Astrocyte of the cerebellum (primary cell): ENCODE results near the gene SLC17A9.

Experiments used
- DNase-seq: peaks from one replicate; pipeline ENCODE4 v3.0.0-alpha.2; 2011; ENCODE audit warnings: low read depth
- H3K4me3 ChIP-seq: 2 replicates; pipeline ENCODE4 v1.5.1; 2011; ENCODE audit warnings: mild to moderate bottlenecking, low read depth, low read length, moderate library complexity
- CTCF ChIP-seq: IDR thresholded peaks from 2 replicates; pipeline ENCODE4 v1.5.1; 2012; ENCODE audit warnings: low read length, low read depth, moderate library complexity, mild to moderate bottlenecking; ENCODE audit errors: missing control alignments
- in situ Hi-C: cut with HindIII; loops from 2 replicates; pipeline ENCODE4 v1.10.0; 2017; ENCODE audit warnings: low sequenced_read_pairs

Gene SLC17A9

DNA sequence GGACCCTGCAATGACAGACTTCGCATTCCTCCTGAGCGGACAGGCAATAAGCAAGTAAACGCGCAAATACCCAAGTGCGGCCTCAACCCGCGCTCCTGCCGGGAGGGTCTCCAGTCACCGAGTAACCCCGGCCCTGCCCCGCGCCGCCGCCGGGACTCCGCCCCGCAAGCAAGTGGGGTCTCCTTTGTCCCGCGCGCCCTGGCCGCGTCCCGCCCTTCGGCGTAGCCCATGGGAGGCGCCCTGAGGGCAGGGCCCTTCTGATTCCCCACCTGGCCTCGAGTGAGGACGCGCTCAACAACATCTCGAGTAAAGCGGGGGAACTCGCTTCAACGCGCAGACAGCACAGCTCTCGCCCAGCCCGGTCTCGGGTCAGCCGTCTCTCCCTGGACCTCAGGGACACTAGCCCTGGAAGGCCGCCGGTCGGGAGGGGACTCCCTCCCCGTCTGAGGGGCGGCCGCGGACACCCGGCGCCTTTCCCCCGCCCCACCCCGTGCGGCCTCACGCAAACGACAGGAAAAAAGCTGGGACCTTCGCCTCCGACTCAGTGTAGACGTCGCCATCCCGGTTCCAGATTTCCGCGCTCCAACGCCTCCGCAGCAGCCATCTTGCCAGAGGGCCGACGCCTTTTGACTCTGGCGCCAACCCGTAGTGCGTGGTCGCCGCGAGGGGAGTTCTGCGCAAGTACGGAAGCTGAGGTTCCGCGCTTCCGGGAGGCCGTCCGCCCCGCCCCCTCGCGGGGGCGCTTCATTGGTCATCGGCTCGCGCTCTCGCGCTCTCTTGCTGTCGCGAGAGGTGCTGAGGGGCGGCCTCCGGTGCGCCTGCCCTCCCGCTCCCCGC, 15.0 kb upstream of the SLC17A9 start:
- no peak for TF ChIP-seq CTCF
- in situ Hi-C loops, result no loop called here
- DNase-seq, result peak; percentile 87
- H3K4me3 ChIP-seq, result peak overlapping the region; percentile 95

DNA sequence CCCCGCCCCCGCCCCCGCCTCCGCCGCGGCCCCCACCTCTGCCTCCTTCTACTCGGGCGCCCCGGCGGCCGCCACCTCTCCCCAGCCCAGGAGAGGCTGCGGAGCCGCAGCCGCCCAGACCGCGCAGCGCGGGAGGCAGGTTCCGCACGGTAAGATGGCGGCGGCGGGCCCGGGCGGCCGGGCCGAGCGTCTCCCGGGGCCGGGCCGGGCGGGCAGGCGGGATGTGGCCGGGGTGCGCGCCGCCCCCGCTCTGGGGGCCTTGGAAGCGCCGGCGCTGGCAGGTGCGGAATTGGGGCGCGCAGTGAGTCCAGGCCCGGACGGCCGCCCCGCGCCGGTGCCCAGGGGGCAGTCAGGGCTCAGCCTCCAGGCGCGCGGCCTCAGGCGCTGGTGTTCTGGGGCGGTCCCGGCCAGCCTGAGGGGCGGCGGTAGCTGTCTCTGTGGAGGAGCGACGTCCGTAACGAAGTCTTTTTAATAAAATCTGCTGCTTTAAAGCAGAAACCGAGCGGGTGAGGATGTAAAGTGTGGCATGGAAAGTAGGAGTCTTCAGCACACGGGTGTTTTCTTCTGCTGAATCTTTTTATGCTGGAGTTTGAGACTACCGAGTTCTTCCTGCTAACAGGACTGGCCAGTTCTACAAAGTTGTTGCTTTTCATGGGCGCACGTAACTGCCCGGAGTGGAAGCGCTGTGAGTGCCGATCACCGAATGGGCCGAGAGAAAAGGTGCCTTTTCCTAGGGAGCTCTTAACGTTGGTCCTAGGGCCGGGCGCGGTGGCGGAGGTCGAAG, 14.2 kb upstream of the SLC17A9 start, which contains the start of gene GID8:
GID8 (plus strand) TSS at position 43 of the 784 bp plus-strand sequence. CDS start 3,356 bp downstream, outside the sequence.
- in situ Hi-C loops, result no loop called here
- H3K4me3 ChIP-seq, result peak within 1 kb of the TSS; percentile 95
- TF ChIP-seq CTCF, result no peak
- no peak for DNase-seq

DNA sequence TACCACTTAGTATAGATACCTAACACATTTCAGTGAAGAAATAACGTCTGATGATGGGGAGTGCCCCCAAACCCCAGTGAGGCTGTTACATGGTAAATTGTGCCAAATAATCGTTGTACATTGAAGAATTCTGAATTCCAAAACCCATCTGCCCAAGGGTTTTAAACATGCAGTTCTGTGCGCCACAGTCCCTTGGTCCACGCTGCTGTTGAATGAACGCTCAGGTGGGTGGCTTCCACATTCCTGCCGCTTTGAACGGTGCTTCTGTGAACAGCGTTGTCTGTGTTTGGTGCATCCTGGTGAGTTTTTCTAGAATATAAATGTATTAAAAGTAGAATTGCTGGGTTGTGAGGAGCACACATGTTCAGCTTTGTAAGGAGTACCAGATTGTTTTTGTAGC, 11.6 kb upstream of the SLC17A9 start:
- no peak for DNase-seq
- H3K4me3 ChIP-seq, result no peak overlapping the region
- in situ Hi-C loops, result no loop called here
- no peak for TF ChIP-seq CTCF

- no peak for DNase-seq
- TF ChIP-seq CTCF, result no peak
- in situ Hi-C loops, result no loop called here
- H3K4me3 ChIP-seq, result no peak overlapping the region
Observed at GRCh38 chr20:62941792-62942191, 10.7 kb upstream of the SLC17A9 start.

DNA sequence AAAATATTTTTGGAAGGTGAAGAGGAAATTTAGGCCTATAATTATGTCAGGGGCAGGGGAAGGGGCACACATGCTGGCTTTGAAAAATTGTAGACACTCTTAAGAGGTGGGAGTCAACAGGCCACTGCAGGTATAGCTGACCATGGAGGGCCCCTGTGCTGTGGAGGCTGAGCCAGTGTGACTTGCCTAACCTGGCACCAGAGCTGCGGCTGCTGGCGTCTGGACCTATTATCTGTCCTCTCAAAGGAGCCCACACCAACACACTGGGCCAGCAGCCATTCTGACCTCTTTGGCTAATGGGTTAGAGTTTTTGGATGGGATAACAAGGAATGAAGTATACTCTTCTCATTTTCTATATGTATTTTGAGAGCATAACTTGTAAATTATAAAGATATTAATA, 10.1 kb upstream of the SLC17A9 start:
- no peak overlapping the region for H3K4me3 ChIP-seq
- no peak for TF ChIP-seq CTCF
- DNase-seq, result no peak
- in situ Hi-C loops, result no loop called here

GRCh38 chr20:62943396-62943795, 9.1 kb upstream of the SLC17A9 start:
- H3K4me3 ChIP-seq, result no peak overlapping the region
- in situ Hi-C loops, result no loop called here
- DNase-seq, result no peak
- no peak for TF ChIP-seq CTCF
